HepG2 (cell line): ENCODE measurements around the gene PRRT1. TPM values are rescaled to one million over a fixed set of nuclear protein-coding genes. Genes with fewer than 3 reads are reported as not detected.

Experiments
- CEBPG ChIP-seq: IDR thresholded peaks from 2 replicates; pipeline ENCODE4 v1.6.1; 2016
- CERS6 ChIP-seq: sonication (generic); formaldehyde crosslinking; IDR thresholded peaks from 2 replicates; pipeline ENCODE4 v1.5.0; 2020; ENCODE audit warnings: missing genetic modification reagents
- ESRRA ChIP-seq: sonication (generic); formaldehyde crosslinking; IDR thresholded peaks from 2 replicates; pipeline ENCODE4 v1.5.1; 2020; ENCODE audit warnings: mild to moderate bottlenecking, low read depth, missing genetic modification reagents
- FOXA3 ChIP-seq: IDR thresholded peaks from 2 replicates; pipeline ENCODE4 v1.6.1; 2016; ENCODE audit warnings: missing genetic modification reagents, missing compliant biosample characterization
- FOXJ3 ChIP-seq: sonication (generic); formaldehyde crosslinking; IDR thresholded peaks from 2 replicates; pipeline ENCODE4 v1.4.0; 2020; ENCODE audit warnings: missing genetic modification reagents, mild to moderate bottlenecking, borderline replicate concordance
- POLR2AphosphoS5 ChIP-seq: IDR thresholded peaks from 2 replicates; pipeline ENCODE4 v1.6.1; 2012; ENCODE audit warnings: low read depth, low read length
- PRDM15 ChIP-seq: sonication (generic); formaldehyde crosslinking; IDR thresholded peaks from 2 replicates; pipeline ENCODE4 v1.4.0; 2020; ENCODE audit warnings: missing genetic modification reagents
- SNRNP70 ChIP-seq: fragments of 200-400 bp; formaldehyde crosslinking; IDR thresholded peaks from 2 replicates; pipeline ENCODE4 v1.6.1; 2017; ENCODE audit warnings: mild to moderate bottlenecking, low read depth, low read length, moderate library complexity
- TAF15 ChIP-seq: fragments of 200-400 bp; formaldehyde crosslinking; IDR thresholded peaks from one replicate; pipeline ENCODE4 v1.6.1; 2018; ENCODE audit warnings: mild to moderate bottlenecking, low read depth, low read length; ENCODE audit not compliant: poor library complexity, severe bottlenecking
- TCF7L2 ChIP-seq: IDR thresholded peaks from 2 replicates; pipeline ENCODE4 v1.6.1; 2011; ENCODE audit warnings: mild to moderate bottlenecking, low read depth, low read length, moderate library complexity
- THRA ChIP-seq: sonication (generic); formaldehyde crosslinking; IDR thresholded peaks from 2 replicates; pipeline ENCODE4 v1.4.0; 2020; ENCODE audit warnings: missing genetic modification reagents, borderline replicate concordance
- TSC22D2 ChIP-seq: sonication (generic); formaldehyde crosslinking; IDR thresholded peaks from 2 replicates; pipeline ENCODE4 v1.5.1; 2020; ENCODE audit warnings: missing genetic modification reagents, mild to moderate bottlenecking, borderline replicate concordance
- YY1 ChIP-seq: IDR thresholded peaks from 2 replicates; pipeline ENCODE4 v1.6.1; 2011; ENCODE audit warnings: low read length, low read depth, moderate library complexity, mild to moderate bottlenecking; ENCODE audit not compliant: insufficient read depth, insufficient replicate concordance
- ZMYM3 ChIP-seq: sonication (generic); formaldehyde crosslinking; IDR thresholded peaks from 2 replicates; pipeline ENCODE4 v1.5.1; 2020; ENCODE audit warnings: mild to moderate bottlenecking, missing genetic modification reagents
- ZNF556 ChIP-seq: sonication (generic); formaldehyde crosslinking; IDR thresholded peaks from 2 replicates; pipeline ENCODE4 v1.4.0; 2020; ENCODE audit warnings: mild to moderate bottlenecking, missing genetic modification reagents, borderline replicate concordance
- polyA plus RNA-seq, 8 experiments: library from polyadenylated mRNA; depleted of rRNA in 3 of 8; stranded (reverse) in 7 of 8; unstranded in 1 of 8; fragments of >200 nt; fragmentation: Illumina TruSeq in 4 of 8; extraction: Trizol in 4 of 8; gene quantifications; 2 replicates each; pipeline versions ENCODE4 v1.2.1 to v1.2.3, GENCODE V29; 2011 to 2016; ENCODE audit warnings: low read depth in 4 of 8, missing spikeins in 1 of 8, mixed read lengths in 1 of 8; ENCODE audit not compliant: insufficient read depth in 1 of 8
- total RNA-seq, 5 experiments: library from RNA; depleted of rRNA; stranded (reverse); fragments of >200 nt; fragmentation: Illumina TruSeq; extraction: Trizol; gene quantifications; 2 replicates each; pipeline ENCODE4 v1.2.3, GENCODE V29; 2016; ENCODE audit warnings: low read depth in 1 of 5
- TF ChIP-seq, protein P1 (sequence below): sonication (generic); formaldehyde crosslinking; IDR thresholded peaks from 2 replicates; pipeline ENCODE4 v1.4.0; 2020; ENCODE audit warnings: mild to moderate bottlenecking, missing genetic modification reagents

The PRRT1 gene
- total and polyA plus RNA-seq, 2 of the 13 experiments (the other 11 are each of a cell fraction or from before 2014, with no cell fraction given): 0.64 to 1.4 TPM

DNA sequence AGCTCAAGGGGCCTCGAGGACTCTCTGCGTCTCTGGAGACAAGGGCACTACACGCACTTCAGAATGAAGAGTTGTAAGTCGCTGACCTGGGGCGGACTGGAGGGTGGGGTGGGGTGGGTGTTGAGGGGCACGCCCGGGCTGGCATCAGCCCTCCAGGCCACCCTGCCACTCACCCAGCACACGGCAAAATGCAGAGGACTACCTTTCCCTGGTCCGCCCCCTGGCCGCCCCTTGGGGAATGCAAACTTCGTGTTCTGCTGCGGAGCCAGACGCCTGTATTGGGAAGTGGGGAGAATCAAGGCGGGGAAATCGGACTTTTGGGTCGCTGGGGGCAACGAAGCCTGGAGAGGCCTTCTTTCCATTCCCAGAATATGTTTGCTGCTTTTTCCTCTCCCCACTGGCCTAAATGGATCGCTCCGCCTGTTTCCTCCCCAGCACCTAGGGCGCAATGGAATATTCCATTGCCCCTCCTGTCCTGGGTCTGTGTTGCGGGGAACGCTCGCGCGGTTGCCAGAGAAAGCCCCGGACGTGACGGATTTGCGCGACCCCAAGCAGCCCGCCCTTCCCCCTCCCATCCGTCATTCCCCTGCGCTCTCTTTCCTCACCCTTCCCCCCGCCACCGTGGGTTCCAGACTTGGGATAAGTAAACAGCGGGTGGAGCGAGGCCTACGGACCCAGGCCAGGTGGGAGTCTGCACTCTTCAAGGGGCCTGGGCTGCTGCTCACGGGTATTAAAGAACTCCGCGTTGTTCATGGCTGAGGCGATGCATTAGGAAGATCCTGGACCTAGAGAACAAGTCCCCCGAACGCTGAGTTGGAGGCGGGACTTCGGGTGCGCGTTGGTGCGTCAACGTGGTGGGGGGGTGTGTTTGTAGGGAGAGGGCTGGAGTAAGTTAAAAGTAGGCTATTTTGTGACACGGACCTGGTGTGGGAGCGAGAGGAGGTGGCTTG is 2.1 kb upstream of the PRRT1 start, which contains the start of gene PPT2 (continued):
- TF ChIP-seq YY1: peak; percentile 7
- peak; percentile 46; the same call in 1 of the 2 replicates for TF ChIP-seq ESRRA (CRISPR knock-in tag)
- peak; percentile 80; the same call in 1 of the 2 replicates for TF ChIP-seq ZNF556 (CRISPR knock-in tag)
- peak; percentile 61 for TF ChIP-seq POLR2AphosphoS5
- TF ChIP-seq SNRNP70: no peak
- peak; percentile 60; the same call in 1 of the 2 replicates for TF ChIP-seq PRDM15 (CRISPR knock-in tag)
- peak; percentile 40 for TF ChIP-seq TAF15
- peak; percentile 35; the same call in 1 of the 2 replicates for TF ChIP-seq CEBPG (CRISPR knock-in tag)
- peak; percentile 40; the same call in 1 of the 2 replicates for TF ChIP-seq FOXJ3 (CRISPR knock-in tag)
- no peak; the same call in 1 of the 2 replicates for TF ChIP-seq ZMYM3 (CRISPR knock-in tag)
- TF ChIP-seq TSC22D2: 0 out of 2 replicates have a peak, but pooled peaks have one; percentile 18
- TF ChIP-seq, protein P1, sequence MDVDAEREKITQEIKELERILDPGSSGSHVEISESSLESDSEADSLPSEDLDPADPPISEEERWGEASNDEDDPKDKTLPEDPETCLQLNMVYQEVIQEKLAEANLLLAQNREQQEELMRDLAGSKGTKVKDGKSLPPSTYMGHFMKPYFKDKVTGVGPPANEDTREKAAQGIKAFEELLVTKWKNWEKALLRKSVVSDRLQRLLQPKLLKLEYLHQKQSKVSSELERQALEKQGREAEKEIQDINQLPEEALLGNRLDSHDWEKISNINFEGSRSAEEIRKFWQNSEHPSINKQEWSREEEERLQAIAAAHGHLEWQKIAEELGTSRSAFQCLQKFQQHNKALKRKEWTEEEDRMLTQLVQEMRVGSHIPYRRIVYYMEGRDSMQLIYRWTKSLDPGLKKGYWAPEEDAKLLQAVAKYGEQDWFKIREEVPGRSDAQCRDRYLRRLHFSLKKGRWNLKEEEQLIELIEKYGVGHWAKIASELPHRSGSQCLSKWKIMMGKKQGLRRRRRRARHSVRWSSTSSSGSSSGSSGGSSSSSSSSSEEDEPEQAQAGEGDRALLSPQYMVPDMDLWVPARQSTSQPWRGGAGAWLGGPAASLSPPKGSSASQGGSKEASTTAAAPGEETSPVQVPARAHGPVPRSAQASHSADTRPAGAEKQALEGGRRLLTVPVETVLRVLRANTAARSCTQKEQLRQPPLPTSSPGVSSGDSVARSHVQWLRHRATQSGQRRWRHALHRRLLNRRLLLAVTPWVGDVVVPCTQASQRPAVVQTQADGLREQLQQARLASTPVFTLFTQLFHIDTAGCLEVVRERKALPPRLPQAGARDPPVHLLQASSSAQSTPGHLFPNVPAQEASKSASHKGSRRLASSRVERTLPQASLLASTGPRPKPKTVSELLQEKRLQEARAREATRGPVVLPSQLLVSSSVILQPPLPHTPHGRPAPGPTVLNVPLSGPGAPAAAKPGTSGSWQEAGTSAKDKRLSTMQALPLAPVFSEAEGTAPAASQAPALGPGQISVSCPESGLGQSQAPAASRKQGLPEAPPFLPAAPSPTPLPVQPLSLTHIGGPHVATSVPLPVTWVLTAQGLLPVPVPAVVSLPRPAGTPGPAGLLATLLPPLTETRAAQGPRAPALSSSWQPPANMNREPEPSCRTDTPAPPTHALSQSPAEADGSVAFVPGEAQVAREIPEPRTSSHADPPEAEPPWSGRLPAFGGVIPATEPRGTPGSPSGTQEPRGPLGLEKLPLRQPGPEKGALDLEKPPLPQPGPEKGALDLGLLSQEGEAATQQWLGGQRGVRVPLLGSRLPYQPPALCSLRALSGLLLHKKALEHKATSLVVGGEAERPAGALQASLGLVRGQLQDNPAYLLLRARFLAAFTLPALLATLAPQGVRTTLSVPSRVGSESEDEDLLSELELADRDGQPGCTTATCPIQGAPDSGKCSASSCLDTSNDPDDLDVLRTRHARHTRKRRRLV (CRISPR knock-in tag): peak; percentile 60; the same call in 1 of the 2 replicates
- TF ChIP-seq TCF7L2: no peak
- peak; percentile 69 for TF ChIP-seq THRA
- TF ChIP-seq FOXA3 (CRISPR knock-in tag): peak; percentile 88
- TF ChIP-seq CERS6: no peak
